Neural crest cell (in vitro differentiated cells): Measurements from ENCODE around the gene MXRA8. TPM values are rescaled to one million over a fixed set of nuclear protein-coding genes. Genes with fewer than 3 reads are reported as not detected.

Experiments
- DNase-seq: peaks from one replicate; pipeline ENCODE4 v3.0.0; 2021; ENCODE audit warnings: low read depth, mixed read lengths, low spot score
- H3K27ac Mint-ChIP-seq: one replicate; pipeline ENCODE4 v1.8.0; 2021; ENCODE audit warnings: mild to moderate bottlenecking, mixed read lengths; ENCODE audit not compliant: unreplicated experiment
- H3K27me3 Mint-ChIP-seq: 2 replicates; pipeline ENCODE4 v1.8.0; 2021; ENCODE audit warnings: low read depth, mild to moderate bottlenecking, mixed read lengths
- H3K36me3 Mint-ChIP-seq: 2 replicates; pipeline ENCODE4 v1.8.0; 2021; ENCODE audit warnings: low read depth, mild to moderate bottlenecking, mixed read lengths
- H3K4me1 Mint-ChIP-seq: 2 replicates; pipeline ENCODE4 v1.8.0; 2021; ENCODE audit warnings: mixed read lengths
- H3K4me3 Mint-ChIP-seq: one replicate; pipeline ENCODE4 v1.8.0; 2021; ENCODE audit warnings: mild to moderate bottlenecking, mixed read lengths
- H3K9me3 Mint-ChIP-seq: 2 replicates; pipeline ENCODE4 v1.8.0; 2021; ENCODE audit warnings: mixed read lengths
- CTCF ChIP-seq: fragments of 200-600 bp; sonication (generic); conservative IDR thresholded peaks from 2 replicates; pipeline ENCODE4 v1.5.0; 2021; ENCODE audit warnings: antibody characterized with exemption, mild to moderate bottlenecking
- total RNA-seq: library from RNA; stranded (reverse); gene quantifications from 2 replicates; pipeline ENCODE4 v1.2.1, GENCODE V29; 2021

The MXRA8 gene
- total RNA-seq, 1 donor from 2014 or later, result 5.8 TPM

- Mint-ChIP-seq H3K4me1 (no peaks in the 10 kb centered on the region), H3K27me3 (no peaks in the 10 kb centered on the region), H3K4me3 (no peak overlapping the region), H3K9me3 (no peaks in the 10 kb centered on the region), H3K36me3 (peaks cover 4% of the 10 kb centered on the region), H3K27ac (no peak overlapping the region)
- no peak for TF ChIP-seq CTCF
- no peak for DNase-seq
Measured at GRCh38 chr1:1335792-1336248, 22.5 kb downstream of the MXRA8 start.

GRCh38 chr1:1335283-1335682 lies 23.1 kb downstream of the MXRA8 start:
- Mint-ChIP-seq H3K27me3 (no peaks in the 10 kb centered on the region), H3K27ac (no peak overlapping the region), H3K9me3 (no peaks in the 10 kb centered on the region), H3K4me3 (no peak overlapping the region), H3K36me3 (no peaks in the 10 kb centered on the region), H3K4me1 (no peaks in the 10 kb centered on the region)
- no peak for TF ChIP-seq CTCF
- no peak for DNase-seq

- no peak overlapping the region for H3K27ac Mint-ChIP-seq
- DNase-seq, result no peak
- no peaks in the 10 kb centered on the region for H3K27me3 Mint-ChIP-seq
- peaks cover 2% of the 10 kb centered on the region for H3K4me1 Mint-ChIP-seq
- no peak for TF ChIP-seq CTCF
- no peaks in the 10 kb centered on the region for H3K9me3 Mint-ChIP-seq
- no peak overlapping the region for H3K4me3 Mint-ChIP-seq
- H3K36me3 Mint-ChIP-seq, result peaks cover under 1% of the 10 kb centered on the region
Measured at GRCh38 chr1:1334835-1335234, 23.5 kb downstream of the MXRA8 start.

- peaks cover 2% of the 10 kb centered on the region for H3K36me3 Mint-ChIP-seq
- peaks cover 5% of the 10 kb centered on the region for H3K4me1 Mint-ChIP-seq
- DNase-seq, result no peak
- H3K9me3 Mint-ChIP-seq, result no peaks in the 10 kb centered on the region
- no peaks in the 10 kb centered on the region for H3K27me3 Mint-ChIP-seq
- TF ChIP-seq CTCF, result no peak
- H3K27ac Mint-ChIP-seq, result no peak overlapping the region
- H3K4me3 Mint-ChIP-seq, result no peak overlapping the region
Measured at GRCh38 chr1:1333551-1334241, 24.7 kb downstream of the MXRA8 start.

GRCh38 chr1:1332774-1333480 lies 25.4 kb downstream of the MXRA8 start:
- no peak for DNase-seq
- no peak for TF ChIP-seq CTCF
- Mint-ChIP-seq H3K4me1 (peaks cover 5% of the 10 kb centered on the region), H3K27me3 (no peaks in the 10 kb centered on the region), H3K27ac (no peak overlapping the region), H3K9me3 (no peaks in the 10 kb centered on the region), H3K36me3 (peaks cover 2% of the 10 kb centered on the region), H3K4me3 (no peak overlapping the region)
